H1 (cell line): ENCODE data around the gene LIAS. TPM values are rescaled to one million over a fixed set of nuclear protein-coding genes. Genes with fewer than 3 reads are reported as not detected.

ENCODE experiments used
- YY1 ChIP-seq: IDR thresholded peaks from 2 replicates; pipeline ENCODE4 v1.6.1; 2011; ENCODE audit warnings: low read depth, mild to moderate bottlenecking, low read length
- polyA plus RNA-seq, 7 experiments: library from polyadenylated mRNA; depleted of rRNA in 3 of 7; stranded (reverse) in 5 of 7; unstranded in 2 of 7; fragments of >200 nt in 5 of 7; fragments of 200-250 nt in 2 of 7; gene quantifications; 1 replicate in 5 of 7; 2 replicates in 1 of 7; 4 replicates in 1 of 7; pipeline versions ENCODE4 v1.2.1 to v1.2.3, GENCODE V29; 2011 to 2013; ENCODE audit warnings: missing spikeins in 2 of 7, mixed read lengths in 2 of 7
- total RNA-seq: library from RNA; stranded (reverse); fragmentation: NEBNext Ultra II Directional; extraction: Animal tissue kit (Norgen Biotek cat#: 25700); gene quantifications from 2 replicates; pipeline ENCODE4 v1.2.1, GENCODE V29; 2021

Gene LIAS
- total and polyA plus RNA-seq, 2 of the 8 experiments (the other 6 are each of a cell fraction or from before 2014, with no cell fraction given): 10.5 to 24.9 TPM

- no peak for TF ChIP-seq YY1
These were observed 45.7 kb downstream of the LIAS start (continued) for GRCh38 chr4:39504538-39504937.
